T1000 (cell line): ENCODE measurements around the gene SERPINE1.
A peak's percentile ranks its signal among the peaks of the same experiment; 100 is the strongest.
"Not testable (repeated sequence)": the region's sequence is repeated elsewhere in the genome, so short reads cannot be mapped to it uniquely, and the experiment has no call there.

ENCODE experiments used
- DNase-seq: peaks from one replicate; lab custom pipeline; 2025; ENCODE audit warnings: mixed read lengths; lab: John Stamatoyannopoulos, UW

SERPINE1 gene

DNA sequence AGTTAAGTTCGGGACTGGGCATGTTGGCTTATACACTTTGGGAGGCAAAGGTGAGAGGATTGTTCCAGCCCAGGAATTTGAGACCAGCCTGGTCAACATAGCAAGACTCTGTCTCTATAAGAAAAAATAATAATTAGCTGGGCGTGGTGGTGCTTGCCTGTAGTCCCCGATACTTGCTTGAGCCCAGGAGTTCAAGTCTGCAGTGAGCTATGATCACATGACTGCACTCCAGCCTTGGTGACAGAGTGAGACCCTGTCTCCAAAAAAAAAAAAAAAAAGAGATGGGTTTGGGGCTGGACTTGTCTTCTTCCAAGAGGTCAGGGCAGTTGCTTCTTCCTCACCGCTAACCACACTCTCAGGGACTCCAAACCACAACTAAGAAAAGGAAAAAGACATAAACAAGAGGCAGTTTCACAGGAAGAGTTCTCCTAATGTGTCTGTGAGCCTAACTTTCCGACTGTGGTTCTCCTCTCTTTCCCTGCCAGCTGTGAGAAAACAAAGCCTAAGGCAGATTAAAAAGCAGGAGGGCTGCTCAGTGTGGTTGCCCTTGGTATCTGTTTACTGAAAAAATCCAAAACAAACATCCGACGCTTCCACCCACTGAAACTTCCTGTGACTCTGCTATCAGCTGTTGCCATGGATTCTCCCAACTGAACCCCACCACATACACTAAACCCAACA is 2.4 kb upstream of the SERPINE1 start:
- DNase-seq, result peak; percentile 48

DNA sequence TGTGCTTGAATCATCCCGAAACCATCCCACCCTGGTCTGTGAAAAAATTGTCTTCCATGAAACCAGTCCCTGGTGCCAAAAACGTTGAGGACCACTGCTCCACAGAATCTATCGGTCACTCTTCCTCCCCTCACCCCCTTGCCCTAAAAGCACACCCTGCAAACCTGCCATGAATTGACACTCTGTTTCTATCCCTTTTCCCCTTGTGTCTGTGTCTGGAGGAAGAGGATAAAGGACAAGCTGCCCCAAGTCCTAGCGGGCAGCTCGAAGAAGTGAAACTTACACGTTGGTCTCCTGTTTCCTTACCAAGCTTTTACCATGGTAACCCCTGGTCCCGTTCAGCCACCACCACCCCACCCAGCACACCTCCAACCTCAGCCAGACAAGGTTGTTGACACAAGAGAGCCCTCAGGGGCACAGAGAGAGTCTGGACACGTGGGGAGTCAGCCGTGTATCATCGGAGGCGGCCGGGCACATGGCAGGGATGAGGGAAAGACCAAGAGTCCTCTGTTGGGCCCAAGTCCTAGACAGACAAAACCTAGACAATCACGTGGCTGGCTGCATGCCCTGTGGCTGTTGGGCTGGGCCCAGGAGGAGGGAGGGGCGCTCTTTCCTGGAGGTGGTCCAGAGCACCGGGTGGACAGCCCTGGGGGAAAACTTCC is 784 bp upstream of the SERPINE1 start:
- DNase-seq, result peak; percentile 73

- no peak for DNase-seq
These were observed 646 bp downstream of the SERPINE1 start for GRCh38 chr7:101127460-101128039.

GRCh38 chr7:101128040-101128834 is 1.3 kb downstream of the SERPINE1 start:
- no peak for DNase-seq

- no peak for DNase-seq
These were observed 2.8 kb downstream of the SERPINE1 start for GRCh38 chr7:101129603-101130117.

DNA sequence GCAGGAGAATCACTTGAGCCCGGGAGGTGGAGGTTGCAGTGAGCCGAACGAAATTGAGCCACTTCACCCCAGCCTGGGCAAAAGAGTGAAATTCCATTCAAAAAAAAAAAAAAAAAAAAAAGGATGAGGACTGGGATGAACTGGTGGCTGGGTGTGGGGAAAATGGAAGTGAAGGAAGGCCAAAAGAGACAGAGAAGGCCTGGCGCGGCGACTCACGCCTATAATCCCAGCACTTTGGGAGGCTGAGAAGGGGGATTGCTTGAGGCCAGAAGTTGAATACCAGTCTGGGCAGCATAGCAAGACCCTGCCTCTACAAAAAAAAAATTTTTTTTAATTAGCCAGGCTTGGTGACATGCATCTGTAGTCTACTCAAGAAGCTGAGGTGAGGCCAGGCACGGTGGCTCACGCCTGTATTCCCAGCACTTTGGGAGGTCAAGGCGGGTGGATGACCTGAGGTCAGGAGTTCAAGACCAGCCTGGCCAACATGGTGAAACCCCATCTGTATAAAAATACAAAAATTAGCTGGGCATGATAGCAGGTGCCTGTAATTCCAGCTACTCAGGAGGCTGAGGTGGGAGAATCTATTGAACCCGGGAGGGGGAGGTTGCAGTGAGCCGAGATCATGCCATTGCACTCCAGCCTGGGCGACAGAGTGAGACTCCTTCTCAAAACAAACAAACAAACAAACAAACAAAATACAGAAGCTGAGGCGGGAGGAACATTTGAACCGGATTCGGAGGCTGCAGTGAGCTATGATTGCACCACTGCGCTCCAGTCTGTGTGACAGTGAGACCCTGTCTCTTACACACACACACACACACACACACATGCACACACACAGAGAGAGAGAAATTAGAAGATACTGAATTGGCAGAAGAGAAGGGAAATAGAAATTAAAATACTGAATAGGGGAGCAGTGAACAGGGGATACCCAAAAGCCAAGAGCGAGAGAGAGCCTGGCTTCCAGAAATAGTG is 6.0 kb downstream of the SERPINE1 start:
- not testable (repeated sequence) for DNase-seq

- no peak for DNase-seq
These were observed 6.9 kb downstream of the SERPINE1 start for GRCh38 chr7:101133621-101134398.

- no peak for DNase-seq
These were observed 7.6 kb downstream of the SERPINE1 start for GRCh38 chr7:101134399-101134980.

DNA sequence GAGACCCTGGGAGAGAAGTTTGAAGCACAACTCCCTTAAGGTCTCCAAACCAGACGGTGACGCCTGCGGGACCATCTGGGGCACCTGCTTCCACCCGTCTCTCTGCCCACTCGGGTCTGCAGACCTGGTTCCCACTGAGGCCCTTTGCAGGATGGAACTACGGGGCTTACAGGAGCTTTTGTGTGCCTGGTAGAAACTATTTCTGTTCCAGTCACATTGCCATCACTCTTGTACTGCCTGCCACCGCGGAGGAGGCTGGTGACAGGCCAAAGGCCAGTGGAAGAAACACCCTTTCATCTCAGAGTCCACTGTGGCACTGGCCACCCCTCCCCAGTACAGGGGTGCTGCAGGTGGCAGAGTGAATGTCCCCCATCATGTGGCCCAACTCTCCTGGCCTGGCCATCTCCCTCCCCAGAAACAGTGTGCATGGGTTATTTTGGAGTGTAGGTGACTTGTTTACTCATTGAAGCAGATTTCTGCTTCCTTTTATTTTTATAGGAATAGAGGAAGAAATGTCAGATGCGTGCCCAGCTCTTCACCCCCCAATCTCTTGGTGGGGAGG is 10.8 kb downstream of the SERPINE1 start:
- no peak for DNase-seq

GRCh38 chr7:101138213-101138870 is 11.4 kb downstream of the SERPINE1 start:
- peak; percentile 67 for DNase-seq

DNA sequence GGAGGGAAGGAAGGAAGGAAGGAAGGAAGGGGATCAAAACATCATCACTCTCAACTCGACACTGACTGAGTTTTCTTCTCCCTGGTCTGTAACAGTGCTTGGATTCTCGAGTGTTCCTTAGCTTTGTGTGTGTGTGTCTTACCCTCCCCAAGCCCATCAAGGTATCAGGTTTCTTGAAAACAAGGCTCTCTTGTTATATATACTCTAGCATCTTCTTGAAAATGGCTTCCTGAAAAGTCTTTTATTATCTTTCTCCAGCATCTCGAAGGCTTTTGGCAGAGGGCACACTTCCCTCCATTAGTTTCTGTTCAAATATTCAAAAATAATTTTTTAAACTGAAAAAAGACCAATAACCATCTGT is 13.4 kb downstream of the SERPINE1 start:
- DNase-seq, result no peak

- no peak for DNase-seq
These were observed 14.0 kb downstream of the SERPINE1 start for GRCh38 chr7:101140746-101141382.

DNA sequence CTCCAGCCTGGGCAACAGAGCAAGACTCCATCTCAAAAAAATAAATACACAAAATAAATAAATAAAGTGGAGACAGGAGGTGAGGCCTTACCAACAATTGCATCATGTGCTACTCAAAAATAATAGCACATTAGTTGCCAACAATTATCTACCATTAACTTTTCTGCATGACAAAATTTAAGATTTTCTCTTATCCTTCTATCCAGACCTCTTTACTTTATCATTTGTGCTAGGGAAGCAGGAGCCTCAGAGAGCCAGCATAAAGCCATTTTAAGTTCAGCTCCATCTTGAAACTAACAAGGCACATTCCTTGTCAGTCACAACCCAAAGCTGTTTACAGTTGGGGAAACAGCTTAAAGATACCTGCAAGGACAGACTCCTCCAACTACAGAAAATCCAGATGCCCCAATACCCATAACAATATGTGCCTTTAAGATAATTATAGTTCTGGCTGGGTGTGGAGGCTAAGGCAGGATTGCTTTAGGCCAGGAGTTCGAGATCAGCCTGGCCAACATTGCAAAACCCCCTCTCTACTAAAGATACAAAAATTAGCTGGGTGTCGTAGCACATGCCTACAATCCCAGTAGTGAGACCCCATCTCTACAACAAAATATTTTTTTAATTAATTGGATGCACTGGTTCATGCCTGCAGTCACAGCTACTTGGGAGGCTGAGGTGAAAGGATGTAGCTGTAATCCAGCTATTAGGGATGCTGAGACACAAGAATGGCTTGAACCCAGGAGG is 25.2 kb downstream of the SERPINE1 start:
- DNase-seq, result no peak

DNA sequence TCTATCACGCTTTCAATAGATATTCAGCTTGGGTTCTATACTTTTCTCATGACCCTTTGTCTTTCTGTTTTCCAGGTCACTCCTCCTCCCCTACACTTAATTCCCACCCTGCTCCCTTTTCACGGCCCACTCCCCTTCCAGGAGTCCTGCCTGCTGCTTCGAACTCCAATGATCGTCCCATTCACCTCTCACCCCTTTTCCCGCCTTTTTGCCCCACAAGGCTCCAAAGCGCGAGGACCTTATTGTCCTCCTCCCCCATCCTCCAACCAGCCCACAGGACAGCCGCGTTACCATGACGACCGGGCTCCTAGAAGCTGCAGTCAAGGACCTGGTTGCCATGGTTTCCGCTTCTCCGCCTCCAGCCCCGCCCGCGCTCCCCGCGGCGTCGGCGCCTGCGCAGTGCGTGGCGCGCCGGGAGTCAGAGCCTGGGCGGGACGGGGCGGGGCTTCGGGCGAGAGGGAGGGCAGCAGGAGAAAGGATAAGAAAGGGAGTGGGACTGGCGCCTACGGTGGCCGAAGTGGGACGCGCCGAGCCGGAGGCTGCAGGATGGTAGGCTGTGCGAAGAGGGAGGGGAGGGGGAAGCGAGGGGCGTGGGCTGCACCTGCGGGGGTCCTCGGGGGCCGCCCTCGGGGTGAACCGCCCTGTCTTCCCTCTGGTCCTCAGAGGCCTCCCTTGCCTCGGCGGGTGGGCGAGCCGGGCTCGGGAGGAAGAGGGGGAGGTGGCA is 27.2 kb downstream of the SERPINE1 start, which contains the start of gene AP1S1:
Gene AP1S1, plus strand, starts transcription at position 508 of the 724 bp plus-strand sequence. Its CDS starts 39 bp downstream, at position 547.
- peak; percentile 80 for DNase-seq

DNA sequence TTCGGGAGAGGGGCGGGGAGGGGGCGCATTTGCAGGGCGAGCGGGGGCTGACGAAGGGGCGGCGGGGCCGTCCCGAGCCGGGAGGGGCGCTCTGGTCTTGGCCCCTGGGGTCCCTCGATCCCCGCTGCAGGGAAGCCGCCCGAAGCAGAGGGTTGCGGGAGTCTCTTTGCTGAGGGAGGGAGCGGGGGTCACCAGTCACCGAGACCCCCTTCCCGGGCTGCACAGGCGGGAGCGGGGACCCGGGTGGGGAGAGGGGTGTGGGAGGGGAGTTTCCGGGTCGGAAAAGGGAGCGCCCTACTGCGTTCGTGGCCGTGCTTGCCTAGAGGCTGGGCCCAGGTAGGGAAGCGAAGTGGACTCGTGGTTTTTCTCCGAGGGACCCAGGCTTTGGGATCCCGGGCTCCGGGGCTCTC is 27.8 kb downstream of the SERPINE1 start:
- no peak for DNase-seq

GRCh38 chr7:101155303-101155702 is 28.4 kb downstream of the SERPINE1 start:
- DNase-seq, result no peak

- no peak for DNase-seq
These were observed 29.4 kb downstream of the SERPINE1 start for GRCh38 chr7:101156277-101156676.
